GM23338 (cell line): Measurements from ENCODE around the gene CACNA1S. TPM values are rescaled to one million over a fixed set of nuclear protein-coding genes. Genes with fewer than 3 reads are reported as not detected.
A peak's percentile ranks its signal among the peaks of the same experiment; 100 is the strongest.

Source experiments
- ATAC-seq: fragments of 200-7000 bp; cut with Tn5 transposase; 3 replicates; pipeline ENCODE4 v1.9.1; 2020
- DNase-seq: peaks from one replicate; pipeline ENCODE4 v3.0.0-alpha.2; 2015; ENCODE audit warnings: low spot score
- H2AFZ ChIP-seq: fragments of 200-600 bp; sonication (generic); 2 replicates; pipeline ENCODE4 v1.8.0; 2016; ENCODE audit warnings: antibody characterized with exemption, mild to moderate bottlenecking, moderate library complexity
- H3F3A ChIP-seq: fragments of 200-600 bp; sonication (generic); replicated peaks from 2 replicates; pipeline ENCODE4 v1.8.0; 2017; ENCODE audit warnings: antibody characterized with exemption, mixed run types, low read depth
- H3K27ac ChIP-seq: fragments of 200-600 bp; sonication (generic); 2 replicates; pipeline ENCODE4 v1.6.1; 2016; ENCODE audit warnings: low read depth
- H3K27me3 ChIP-seq: fragments of 200-600 bp; sonication (generic); 2 replicates; pipeline ENCODE4 v1.8.0; 2016; ENCODE audit warnings: mild to moderate bottlenecking, mixed run types, moderate library complexity; ENCODE audit not compliant: insufficient read depth
- H3K36me3 ChIP-seq: fragments of 200-600 bp; sonication (generic); 2 replicates; pipeline ENCODE4 v1.8.0; 2016; ENCODE audit warnings: mild to moderate bottlenecking; ENCODE audit not compliant: insufficient read depth
- H3K4me1 ChIP-seq: fragments of 200-600 bp; sonication (generic); 2 replicates; pipeline ENCODE4 v1.8.0; 2016; ENCODE audit warnings: mild to moderate bottlenecking, moderate library complexity; ENCODE audit not compliant: insufficient read depth
- H3K4me2 ChIP-seq: fragments of 200-600 bp; sonication (generic); 2 replicates; pipeline ENCODE4 v1.7.1; 2017; ENCODE audit warnings: mixed run types
- H3K4me3 ChIP-seq: fragments of 200-600 bp; sonication (generic); 2 replicates; pipeline ENCODE4 v1.6.1; 2016; ENCODE audit warnings: mixed run types
- H3K79me2 ChIP-seq: fragments of 200-600 bp; sonication (generic); replicated peaks from 2 replicates; pipeline ENCODE4 v1.8.0; 2017; ENCODE audit warnings: mild to moderate bottlenecking; ENCODE audit not compliant: insufficient read depth
- H3K9me2 ChIP-seq: fragments of 200-600 bp; sonication (generic); 2 replicates; pipeline ENCODE4 v1.8.0; 2017; ENCODE audit not compliant: insufficient read depth
- H4K20me1 ChIP-seq: fragments of 200-600 bp; sonication (generic); replicated peaks from 2 replicates; pipeline ENCODE4 v1.8.0; 2017; ENCODE audit warnings: mild to moderate bottlenecking; ENCODE audit not compliant: insufficient read depth
- H3K27ac Mint-ChIP-seq: 2 replicates; pipeline ENCODE4 v1.8.0; 2020; ENCODE audit warnings: inconsistent platforms, mild to moderate bottlenecking, moderate library complexity, mixed read lengths
- H3K27me3 Mint-ChIP-seq: 3 replicates; pipeline ENCODE4 v1.8.0; 2022; ENCODE audit warnings: low read depth, mild to moderate bottlenecking, moderate library complexity, mixed read lengths, inconsistent platforms; ENCODE audit not compliant: insufficient read depth, poor library complexity
- H3K36me3 Mint-ChIP-seq: 3 replicates; pipeline ENCODE4 v1.8.0; 2021; ENCODE audit warnings: low read depth, mild to moderate bottlenecking, inconsistent platforms, moderate library complexity, mixed read lengths
- H3K4me1 Mint-ChIP-seq: 3 replicates; pipeline ENCODE4 v1.8.0; 2020; ENCODE audit warnings: mild to moderate bottlenecking, inconsistent platforms, mixed read lengths
- H3K4me3 Mint-ChIP-seq: 3 replicates; pipeline ENCODE4 v1.8.0; 2021; ENCODE audit warnings: moderate library complexity, mild to moderate bottlenecking, inconsistent platforms, mixed read lengths
- H3K9me3 Mint-ChIP-seq: 3 replicates; pipeline ENCODE4 v1.8.0; 2020; ENCODE audit warnings: moderate library complexity, mild to moderate bottlenecking, inconsistent platforms, mixed read lengths
- CREB1 ChIP-seq: fragments of 250-450 bp; sonication (Bioruptor Pico); IDR thresholded peaks from 2 replicates; pipeline ENCODE4 v1.5.0; 2020; ENCODE audit warnings: low read depth, mild to moderate bottlenecking, moderate library complexity
- EZH2 ChIP-seq: fragments of 200-600 bp; sonication (generic); IDR thresholded peaks from one replicate; pipeline ENCODE4 v1.8.0; 2017; ENCODE audit warnings: antibody characterized with exemption, mild to moderate bottlenecking, low read depth; ENCODE audit not compliant: unreplicated experiment
- EZH2phosphoT487 ChIP-seq: fragments of 200-600 bp; sonication (generic); IDR thresholded peaks from one replicate; pipeline ENCODE4 v1.8.1; 2018; ENCODE audit warnings: antibody characterized with exemption; ENCODE audit not compliant: unreplicated experiment
- JUNB ChIP-seq: IDR thresholded peaks from one replicate; pipeline ENCODE4 v1.6.1; 2016; ENCODE audit warnings: antibody characterized with exemption; ENCODE audit not compliant: unreplicated experiment
- NANOG ChIP-seq: IDR thresholded peaks from 2 replicates; pipeline ENCODE4 v1.6.1; 2016; ENCODE audit warnings: antibody characterized with exemption, borderline replicate concordance
- POLR2AphosphoS5 ChIP-seq: IDR thresholded peaks from 2 replicates; pipeline ENCODE4 v1.6.1; 2016; ENCODE audit warnings: antibody characterized with exemption, low read depth
- STAT1 ChIP-seq: IDR thresholded peaks from one replicate; pipeline ENCODE4 v1.6.1; 2016; ENCODE audit warnings: antibody characterized with exemption; ENCODE audit not compliant: unreplicated experiment
- ZNF114 ChIP-seq: fragments of 250-450 bp; sonication (Bioruptor Pico); IDR thresholded peaks from 2 replicates; pipeline ENCODE4 v1.5.0; 2020; ENCODE audit warnings: mild to moderate bottlenecking, moderate library complexity
- ZNF331 ChIP-seq: fragments of 250-450 bp; sonication (Bioruptor Pico); IDR thresholded peaks from 2 replicates; pipeline ENCODE4 v1.5.0; 2020; ENCODE audit warnings: low read depth, mild to moderate bottlenecking, moderate library complexity
- long read RNA-seq: library from polyadenylated mRNA; unstranded; transcript quantifications from one replicate; pipeline ENCODE4 v2.0.0, GENCODE V29; 2020; ENCODE audit not compliant: unreplicated experiment
- polyA plus RNA-seq: library from polyadenylated mRNA; unstranded; fragments of >200 nt; fragmentation: Nextera tagmentation; extraction: Ambion mirVana; gene quantifications from 2 replicates; pipeline ENCODE4 v1.2.1, GENCODE V29; 2016
- total RNA-seq: library from RNA; depleted of rRNA; stranded (reverse); fragments of >200 nt; shearing (Covaris generic); gene quantifications from 2 replicates; pipeline ENCODE4 v1.2.3, GENCODE V29; 2014; rRNA removed
- TF ChIP-seq, protein P1 (sequence below), 2 experiments: fragments of 200-600 bp in 1 of 2; sonication (generic) in 1 of 2; conservative IDR thresholded peaks; 2 replicates each; pipeline versions ENCODE4 v1.5.1 to v1.6.1; 2016 to 2017; ENCODE audit warnings: antibody characterized with exemption in 2 of 2, low read depth in 2 of 2, mild to moderate bottlenecking in 2 of 2, moderate library complexity in 1 of 2
- TF ChIP-seq, protein P2 (sequence below): IDR thresholded peaks from 2 replicates; pipeline ENCODE4 v1.6.1; 2016; ENCODE audit warnings: antibody characterized with exemption
- TF ChIP-seq, protein P3 (sequence below): IDR thresholded peaks from one replicate; pipeline ENCODE4 v1.6.1; 2018; ENCODE audit warnings: antibody characterized with exemption; ENCODE audit not compliant: unreplicated experiment
- TF ChIP-seq, protein P4 (sequence below): fragments of 250-450 bp; sonication (Bioruptor Pico); IDR thresholded peaks from 2 replicates; pipeline ENCODE4 v1.5.0; 2020; ENCODE audit warnings: mild to moderate bottlenecking, moderate library complexity

CACNA1S gene
- total RNA-seq (0.03 and 0.04 TPM in 2 replicates), polyA plus RNA-seq (not detected in 2 replicates)
- long read RNA-seq, result 0 reads

DNA sequence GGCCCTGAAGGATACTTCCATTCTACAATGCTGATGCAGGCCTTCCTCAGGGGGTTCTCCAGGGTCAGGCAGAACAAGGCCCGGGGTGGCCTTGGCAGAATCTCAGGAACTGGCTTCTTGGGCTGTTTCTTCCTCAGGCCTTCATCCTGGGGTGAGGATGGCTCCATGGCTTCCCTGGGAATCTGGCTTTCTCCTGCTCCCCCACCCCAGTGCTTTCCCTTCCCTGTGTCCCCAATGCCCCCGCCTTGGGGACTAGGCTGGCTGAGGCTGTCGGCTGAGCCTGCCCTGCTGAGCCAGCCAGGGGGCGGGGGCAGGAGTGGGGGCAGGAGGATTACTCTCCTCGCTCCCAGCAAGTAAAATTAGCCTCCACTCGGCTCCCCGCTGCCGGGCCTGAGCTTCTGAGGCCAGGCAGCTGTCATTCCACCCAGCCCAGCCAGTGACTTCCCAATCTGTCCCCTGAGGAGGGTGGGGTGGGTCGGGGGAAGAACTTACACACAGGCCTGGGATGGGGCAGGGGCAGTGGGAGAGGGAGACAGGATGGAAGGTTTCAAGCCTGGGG is at the start of gene CACNA1S:
TSS of gene CACNA1S (minus strand) at position 254 of the 559 bp plus-strand sequence. CDS start at position 167, 87 bp downstream.
- Histone ChIP-seq H3K4me2 (no peak within 1 kb of the TSS), H3F3A (no peaks in the 10 kb centered on the region), H4K20me1 (no peaks in the 10 kb centered on the region), H3K27me3 (peaks cover 40% of the 10 kb centered on the region), H3K27ac (no peak within 1 kb of the TSS), H3K79me2 (no peaks in the 10 kb centered on the region), H3K4me3 (no peak within 1 kb of the TSS), H3K4me1 (peaks cover 5% of the 10 kb centered on the region), H3K36me3 (no peaks in the 10 kb centered on the region), H2AFZ (0 out of 2 replicates have a peak within 1 kb of the TSS, but pooled peaks have one; percentile 99), H3K9me2 (no peaks in the 10 kb centered on the region)
- no peaks in the 10 kb centered on the region for H3K36me3 Mint-ChIP-seq
- H3K4me1 Mint-ChIP-seq, result peaks cover 9% of the 10 kb centered on the region; the same call in 2 of the 3 replicates
- H3K9me3 Mint-ChIP-seq, result no peaks in the 10 kb centered on the region
- H3K4me3 Mint-ChIP-seq, result no peak within 1 kb of the TSS
- TF ChIP-seq, protein P1, sequence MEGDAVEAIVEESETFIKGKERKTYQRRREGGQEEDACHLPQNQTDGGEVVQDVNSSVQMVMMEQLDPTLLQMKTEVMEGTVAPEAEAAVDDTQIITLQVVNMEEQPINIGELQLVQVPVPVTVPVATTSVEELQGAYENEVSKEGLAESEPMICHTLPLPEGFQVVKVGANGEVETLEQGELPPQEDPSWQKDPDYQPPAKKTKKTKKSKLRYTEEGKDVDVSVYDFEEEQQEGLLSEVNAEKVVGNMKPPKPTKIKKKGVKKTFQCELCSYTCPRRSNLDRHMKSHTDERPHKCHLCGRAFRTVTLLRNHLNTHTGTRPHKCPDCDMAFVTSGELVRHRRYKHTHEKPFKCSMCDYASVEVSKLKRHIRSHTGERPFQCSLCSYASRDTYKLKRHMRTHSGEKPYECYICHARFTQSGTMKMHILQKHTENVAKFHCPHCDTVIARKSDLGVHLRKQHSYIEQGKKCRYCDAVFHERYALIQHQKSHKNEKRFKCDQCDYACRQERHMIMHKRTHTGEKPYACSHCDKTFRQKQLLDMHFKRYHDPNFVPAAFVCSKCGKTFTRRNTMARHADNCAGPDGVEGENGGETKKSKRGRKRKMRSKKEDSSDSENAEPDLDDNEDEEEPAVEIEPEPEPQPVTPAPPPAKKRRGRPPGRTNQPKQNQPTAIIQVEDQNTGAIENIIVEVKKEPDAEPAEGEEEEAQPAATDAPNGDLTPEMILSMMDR (conservative IDR thresholded peaks at IDR 0.05; ENCODE audit: low read depth in 2 of 2), result no peak
- TF ChIP-seq ZNF331 (CRISPR knock-in tag) (no peak), EZH2 (no peak), CREB1 (CRISPR knock-in tag) (no peak), ZNF114 (CRISPR knock-in tag) (no peak), EZH2phosphoT487 (no peak), NANOG (no peak), JUNB (no peak), STAT1 (no peak), POLR2AphosphoS5 (no peak)
- TF ChIP-seq, protein P2, sequence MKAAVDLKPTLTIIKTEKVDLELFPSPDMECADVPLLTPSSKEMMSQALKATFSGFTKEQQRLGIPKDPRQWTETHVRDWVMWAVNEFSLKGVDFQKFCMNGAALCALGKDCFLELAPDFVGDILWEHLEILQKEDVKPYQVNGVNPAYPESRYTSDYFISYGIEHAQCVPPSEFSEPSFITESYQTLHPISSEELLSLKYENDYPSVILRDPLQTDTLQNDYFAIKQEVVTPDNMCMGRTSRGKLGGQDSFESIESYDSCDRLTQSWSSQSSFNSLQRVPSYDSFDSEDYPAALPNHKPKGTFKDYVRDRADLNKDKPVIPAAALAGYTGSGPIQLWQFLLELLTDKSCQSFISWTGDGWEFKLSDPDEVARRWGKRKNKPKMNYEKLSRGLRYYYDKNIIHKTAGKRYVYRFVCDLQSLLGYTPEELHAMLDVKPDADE, result no peak
- TF ChIP-seq, protein P3, sequence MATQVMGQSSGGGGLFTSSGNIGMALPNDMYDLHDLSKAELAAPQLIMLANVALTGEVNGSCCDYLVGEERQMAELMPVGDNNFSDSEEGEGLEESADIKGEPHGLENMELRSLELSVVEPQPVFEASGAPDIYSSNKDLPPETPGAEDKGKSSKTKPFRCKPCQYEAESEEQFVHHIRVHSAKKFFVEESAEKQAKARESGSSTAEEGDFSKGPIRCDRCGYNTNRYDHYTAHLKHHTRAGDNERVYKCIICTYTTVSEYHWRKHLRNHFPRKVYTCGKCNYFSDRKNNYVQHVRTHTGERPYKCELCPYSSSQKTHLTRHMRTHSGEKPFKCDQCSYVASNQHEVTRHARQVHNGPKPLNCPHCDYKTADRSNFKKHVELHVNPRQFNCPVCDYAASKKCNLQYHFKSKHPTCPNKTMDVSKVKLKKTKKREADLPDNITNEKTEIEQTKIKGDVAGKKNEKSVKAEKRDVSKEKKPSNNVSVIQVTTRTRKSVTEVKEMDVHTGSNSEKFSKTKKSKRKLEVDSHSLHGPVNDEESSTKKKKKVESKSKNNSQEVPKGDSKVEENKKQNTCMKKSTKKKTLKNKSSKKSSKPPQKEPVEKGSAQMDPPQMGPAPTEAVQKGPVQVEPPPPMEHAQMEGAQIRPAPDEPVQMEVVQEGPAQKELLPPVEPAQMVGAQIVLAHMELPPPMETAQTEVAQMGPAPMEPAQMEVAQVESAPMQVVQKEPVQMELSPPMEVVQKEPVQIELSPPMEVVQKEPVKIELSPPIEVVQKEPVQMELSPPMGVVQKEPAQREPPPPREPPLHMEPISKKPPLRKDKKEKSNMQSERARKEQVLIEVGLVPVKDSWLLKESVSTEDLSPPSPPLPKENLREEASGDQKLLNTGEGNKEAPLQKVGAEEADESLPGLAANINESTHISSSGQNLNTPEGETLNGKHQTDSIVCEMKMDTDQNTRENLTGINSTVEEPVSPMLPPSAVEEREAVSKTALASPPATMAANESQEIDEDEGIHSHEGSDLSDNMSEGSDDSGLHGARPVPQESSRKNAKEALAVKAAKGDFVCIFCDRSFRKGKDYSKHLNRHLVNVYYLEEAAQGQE, result no peak
- TF ChIP-seq, protein P4, sequence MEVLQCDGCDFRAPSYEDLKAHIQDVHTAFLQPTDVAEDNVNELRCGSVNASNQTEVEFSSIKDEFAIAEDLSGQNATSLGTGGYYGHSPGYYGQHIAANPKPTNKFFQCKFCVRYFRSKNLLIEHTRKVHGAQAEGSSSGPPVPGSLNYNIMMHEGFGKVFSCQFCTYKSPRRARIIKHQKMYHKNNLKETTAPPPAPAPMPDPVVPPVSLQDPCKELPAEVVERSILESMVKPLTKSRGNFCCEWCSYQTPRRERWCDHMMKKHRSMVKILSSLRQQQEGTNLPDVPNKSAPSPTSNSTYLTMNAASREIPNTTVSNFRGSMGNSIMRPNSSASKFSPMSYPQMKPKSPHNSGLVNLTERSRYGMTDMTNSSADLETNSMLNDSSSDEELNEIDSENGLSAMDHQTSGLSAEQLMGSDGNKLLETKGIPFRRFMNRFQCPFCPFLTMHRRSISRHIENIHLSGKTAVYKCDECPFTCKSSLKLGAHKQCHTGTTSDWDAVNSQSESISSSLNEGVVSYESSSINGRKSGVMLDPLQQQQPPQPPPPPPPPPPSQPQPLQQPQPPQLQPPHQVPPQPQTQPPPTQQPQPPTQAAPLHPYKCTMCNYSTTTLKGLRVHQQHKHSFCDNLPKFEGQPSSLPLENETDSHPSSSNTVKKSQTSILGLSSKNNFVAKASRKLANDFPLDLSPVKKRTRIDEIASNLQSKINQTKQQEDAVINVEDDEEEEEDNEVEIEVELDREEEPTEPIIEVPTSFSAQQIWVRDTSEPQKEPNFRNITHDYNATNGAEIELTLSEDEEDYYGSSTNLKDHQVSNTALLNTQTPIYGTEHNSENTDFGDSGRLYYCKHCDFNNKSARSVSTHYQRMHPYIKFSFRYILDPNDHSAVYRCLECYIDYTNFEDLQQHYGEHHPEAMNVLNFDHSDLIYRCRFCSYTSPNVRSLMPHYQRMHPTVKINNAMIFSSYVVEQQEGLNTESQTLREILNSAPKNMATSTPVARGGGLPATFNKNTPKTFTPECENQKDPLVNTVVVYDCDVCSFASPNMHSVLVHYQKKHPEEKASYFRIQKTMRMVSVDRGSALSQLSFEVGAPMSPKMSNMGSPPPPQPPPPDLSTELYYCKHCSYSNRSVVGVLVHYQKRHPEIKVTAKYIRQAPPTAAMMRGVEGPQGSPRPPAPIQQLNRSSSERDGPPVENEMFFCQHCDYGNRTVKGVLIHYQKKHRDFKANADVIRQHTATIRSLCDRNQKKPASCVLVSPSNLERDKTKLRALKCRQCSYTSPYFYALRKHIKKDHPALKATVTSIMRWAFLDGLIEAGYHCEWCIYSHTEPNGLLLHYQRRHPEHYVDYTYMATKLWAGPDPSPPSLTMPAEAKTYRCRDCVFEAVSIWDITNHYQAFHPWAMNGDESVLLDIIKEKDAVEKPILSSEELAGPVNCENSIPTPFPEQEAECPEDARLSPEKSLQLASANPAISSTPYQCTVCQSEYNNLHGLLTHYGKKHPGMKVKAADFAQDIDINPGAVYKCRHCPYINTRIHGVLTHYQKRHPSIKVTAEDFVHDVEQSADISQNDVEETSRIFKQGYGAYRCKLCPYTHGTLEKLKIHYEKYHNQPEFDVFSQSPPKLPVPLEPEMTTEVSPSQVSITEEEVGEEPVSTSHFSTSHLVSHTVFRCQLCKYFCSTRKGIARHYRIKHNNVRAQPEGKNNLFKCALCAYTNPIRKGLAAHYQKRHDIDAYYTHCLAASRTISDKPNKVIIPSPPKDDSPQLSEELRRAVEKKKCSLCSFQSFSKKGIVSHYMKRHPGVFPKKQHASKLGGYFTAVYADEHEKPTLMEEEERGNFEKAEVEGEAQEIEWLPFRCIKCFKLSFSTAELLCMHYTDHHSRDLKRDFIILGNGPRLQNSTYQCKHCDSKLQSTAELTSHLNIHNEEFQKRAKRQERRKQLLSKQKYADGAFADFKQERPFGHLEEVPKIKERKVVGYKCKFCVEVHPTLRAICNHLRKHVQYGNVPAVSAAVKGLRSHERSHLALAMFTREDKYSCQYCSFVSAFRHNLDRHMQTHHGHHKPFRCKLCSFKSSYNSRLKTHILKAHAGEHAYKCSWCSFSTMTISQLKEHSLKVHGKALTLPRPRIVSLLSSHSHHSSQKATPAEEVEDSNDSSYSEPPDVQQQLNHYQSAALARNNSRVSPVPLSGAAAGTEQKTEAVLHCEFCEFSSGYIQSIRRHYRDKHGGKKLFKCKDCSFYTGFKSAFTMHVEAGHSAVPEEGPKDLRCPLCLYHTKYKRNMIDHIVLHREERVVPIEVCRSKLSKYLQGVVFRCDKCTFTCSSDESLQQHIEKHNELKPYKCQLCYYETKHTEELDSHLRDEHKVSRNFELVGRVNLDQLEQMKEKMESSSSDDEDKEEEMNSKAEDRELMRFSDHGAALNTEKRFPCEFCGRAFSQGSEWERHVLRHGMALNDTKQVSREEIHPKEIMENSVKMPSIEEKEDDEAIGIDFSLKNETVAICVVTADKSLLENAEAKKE (CRISPR knock-in tag), result no peak
- no peak within 1 kb of the TSS for H3K27ac Mint-ChIP-seq
- DNase-seq, result no peak
- ATAC-seq, result no peak
- peaks cover 41% of the 10 kb centered on the region for H3K27me3 Mint-ChIP-seq
